Astrocyte (in vitro differentiated cells and primary cell): Measurements from ENCODE around the gene POLR2F.

ENCODE experiments used
- EZH2 ChIP-seq: IDR thresholded peaks from 2 replicates; pipeline ENCODE4 v1.6.1; 2012; ENCODE audit warnings: mild to moderate bottlenecking, low read length, inconsistent platforms; ENCODE audit not compliant: insufficient read depth
- TF ChIP-seq, protein P1 (sequence below): IDR thresholded peaks from 2 replicates; pipeline ENCODE4 v1.5.1; 2011; ENCODE audit warnings: low read depth, mild to moderate bottlenecking, inconsistent platforms, low read length, moderate library complexity; ENCODE audit not compliant: insufficient read depth

DNA sequence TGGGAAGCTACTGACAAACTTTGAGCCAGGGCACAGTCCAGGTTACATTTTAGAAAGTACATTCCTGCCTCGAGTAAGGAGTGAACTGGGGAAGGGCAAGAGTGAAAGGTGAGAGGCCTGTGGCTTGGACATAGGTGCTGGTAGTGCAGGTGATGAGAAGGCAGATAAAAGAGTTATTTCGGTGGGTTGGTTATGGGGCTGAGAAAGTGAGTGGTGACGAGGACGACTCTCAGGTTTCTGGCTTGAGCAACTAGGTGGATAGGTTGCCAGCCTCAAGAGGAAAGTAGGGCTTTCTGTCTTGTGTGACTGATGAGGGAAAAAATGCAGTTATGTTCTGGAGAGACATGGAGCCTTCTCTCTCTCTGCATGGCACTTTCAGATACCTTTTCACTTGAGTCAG, 3.7 kb downstream of the POLR2F start:
- TF ChIP-seq, protein P1, sequence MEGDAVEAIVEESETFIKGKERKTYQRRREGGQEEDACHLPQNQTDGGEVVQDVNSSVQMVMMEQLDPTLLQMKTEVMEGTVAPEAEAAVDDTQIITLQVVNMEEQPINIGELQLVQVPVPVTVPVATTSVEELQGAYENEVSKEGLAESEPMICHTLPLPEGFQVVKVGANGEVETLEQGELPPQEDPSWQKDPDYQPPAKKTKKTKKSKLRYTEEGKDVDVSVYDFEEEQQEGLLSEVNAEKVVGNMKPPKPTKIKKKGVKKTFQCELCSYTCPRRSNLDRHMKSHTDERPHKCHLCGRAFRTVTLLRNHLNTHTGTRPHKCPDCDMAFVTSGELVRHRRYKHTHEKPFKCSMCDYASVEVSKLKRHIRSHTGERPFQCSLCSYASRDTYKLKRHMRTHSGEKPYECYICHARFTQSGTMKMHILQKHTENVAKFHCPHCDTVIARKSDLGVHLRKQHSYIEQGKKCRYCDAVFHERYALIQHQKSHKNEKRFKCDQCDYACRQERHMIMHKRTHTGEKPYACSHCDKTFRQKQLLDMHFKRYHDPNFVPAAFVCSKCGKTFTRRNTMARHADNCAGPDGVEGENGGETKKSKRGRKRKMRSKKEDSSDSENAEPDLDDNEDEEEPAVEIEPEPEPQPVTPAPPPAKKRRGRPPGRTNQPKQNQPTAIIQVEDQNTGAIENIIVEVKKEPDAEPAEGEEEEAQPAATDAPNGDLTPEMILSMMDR: no peak
- TF ChIP-seq EZH2: no peak
